Stimulated activated CD4-positive, alpha-beta T cell treated with anti-CD3 and anti-CD28 coated beads, Interleukin-1b, Interleukin-23, amount 100 ng/mL, for 4 hours (primary cell): ENCODE measurements around the gene TMEM219.

ENCODE experiments used
- DNase-seq, 2 donors: peaks; one replicate each; pipeline ENCODE4 v3.0.0-alpha.2; 2020; ENCODE audit warnings: low read depth in 2 of 2

TMEM219 gene

GRCh38 chr16:29995324-29995910, 33.5 kb downstream of the TMEM219 start, which contains the start of gene HIRIP3:
TSS of gene HIRIP3 (minus strand) at chr16:29995617. CDS start at chr16:29995605, 12 bp downstream.
- DNase-seq = peak; percentile 73 to 77

- DNase-seq = peak; percentile 98
Observed at GRCh38 chr16:29995911-29996765, 34.3 kb downstream of the TMEM219 start, which contains the start of gene INO80E. TSS of gene INO80E (plus strand) at chr16:29996241. CDS start at chr16:29996311, 70 bp downstream.

GRCh38 chr16:29996766-29997250, 34.9 kb downstream of the TMEM219 start:
- DNase-seq = no peak

- DNase-seq = no peak
Observed at GRCh38 chr16:29999605-30000004, 37.7 kb downstream of the TMEM219 start.

- DNase-seq = no peak
Observed at GRCh38 chr16:30000735-30001631, 39.1 kb downstream of the TMEM219 start.

GRCh38 chr16:30002614-30003346, 40.9 kb downstream of the TMEM219 start:
- no peak for DNase-seq

GRCh38 chr16:30003670-30004423, 42.0 kb downstream of the TMEM219 start:
- DNase-seq = no peak

GRCh38 chr16:30004424-30004776, 42.5 kb downstream of the TMEM219 start:
- no peak for DNase-seq

GRCh38 chr16:30004811-30005242, 42.9 kb downstream of the TMEM219 start:
- no peak for DNase-seq

- peak in 1 of 2 donors; percentile 29 for DNase-seq
Observed at GRCh38 chr16:30005341-30006094, 43.6 kb downstream of the TMEM219 start.

- no peak for DNase-seq
Observed at GRCh38 chr16:30006095-30006473, 44.2 kb downstream of the TMEM219 start.

GRCh38 chr16:30006659-30007377, 44.9 kb downstream of the TMEM219 start:
- DNase-seq = no peak

GRCh38 chr16:30007378-30007895, 45.6 kb downstream of the TMEM219 start:
- no peak for DNase-seq

GRCh38 chr16:30009085-30009862, 47.4 kb downstream of the TMEM219 start:
- DNase-seq = no peak

GRCh38 chr16:30009990-30010843, 48.3 kb downstream of the TMEM219 start:
- DNase-seq = no peak

- DNase-seq = peak; percentile 31 to 37
Observed at GRCh38 chr16:30010844-30011713, 49.2 kb downstream of the TMEM219 start, which contains the start of gene DOC2A. TSS of gene DOC2A (minus strand) at chr16:30011027. CDS start at chr16:30010222, 805 bp downstream.
